Progenitor cell of endocrine pancreas (in vitro differentiated cells): ENCODE measurements around the gene RBMS2. TPM values are rescaled to one million over a fixed set of nuclear protein-coding genes. Genes with fewer than 3 reads are reported as not detected.

Source experiments
- DNase-seq: peaks from one replicate; pipeline ENCODE4 v3.0.0; 2021; ENCODE audit warnings: low spot score; ENCODE audit not compliant: unreplicated experiment
- H3K27ac Mint-ChIP-seq: 2 replicates; pipeline ENCODE4 v1.8.0; 2021; ENCODE audit warnings: mild to moderate bottlenecking, moderate library complexity, mixed read lengths
- H3K27me3 Mint-ChIP-seq: 2 replicates; pipeline ENCODE4 v1.8.0; 2021; ENCODE audit warnings: mixed read lengths
- H3K36me3 Mint-ChIP-seq: 2 replicates; pipeline ENCODE4 v1.8.0; 2022; ENCODE audit warnings: mixed read lengths; ENCODE audit not compliant: insufficient read depth
- H3K4me1 Mint-ChIP-seq: 2 replicates; pipeline ENCODE4 v1.8.0; 2021; ENCODE audit warnings: low read depth, mixed read lengths
- H3K4me3 Mint-ChIP-seq: 2 replicates; pipeline ENCODE4 v1.8.0; 2021; ENCODE audit warnings: low read depth, mild to moderate bottlenecking, moderate library complexity, mixed read lengths
- H3K9me3 Mint-ChIP-seq: 2 replicates; pipeline ENCODE4 v1.8.0; 2021; ENCODE audit warnings: low read depth, mixed read lengths
- CTCF ChIP-seq: fragments of 200-600 bp; sonication (generic); IDR thresholded peaks from one replicate; pipeline ENCODE4 v1.5.0; 2021; ENCODE audit warnings: antibody characterized with exemption, mild to moderate bottlenecking; ENCODE audit not compliant: unreplicated experiment
- total RNA-seq: library from RNA; stranded (reverse); gene quantifications from 2 replicates; pipeline ENCODE4 v1.2.1, GENCODE V29; 2021

Gene RBMS2
- total RNA-seq, 1 donor from 2014 or later, result 65.9 TPM

- DNase-seq, result no peak
- peaks cover 17% of the 10 kb centered on the region for H3K36me3 Mint-ChIP-seq
Measured at GRCh38 chr12:56590237-56590830, 68.7 kb downstream of the RBMS2 start.

GRCh38 chr12:56591126-56591525 is 69.5 kb downstream of the RBMS2 start:
- no peaks in the 10 kb centered on the region for H3K27me3 Mint-ChIP-seq
- TF ChIP-seq CTCF, result no peak
- no peak for DNase-seq
- H3K36me3 Mint-ChIP-seq, result peaks cover 17% of the 10 kb centered on the region
- peaks cover 1% of the 10 kb centered on the region for H3K4me1 Mint-ChIP-seq
- no peaks in the 10 kb centered on the region for H3K9me3 Mint-ChIP-seq
- H3K27ac Mint-ChIP-seq, result peak overlapping the region; percentile 23
- H3K4me3 Mint-ChIP-seq, result no peak overlapping the region

More at GRCh38 chr12:56590237-56590830, 68.7 kb downstream of the RBMS2 start:
- Mint-ChIP-seq H3K9me3 (no peaks in the 10 kb centered on the region), H3K27me3 (no peaks in the 10 kb centered on the region), H3K4me3 (no peak overlapping the region), H3K27ac (peak overlapping the region; percentile 72), H3K4me1 (peaks cover 1% of the 10 kb centered on the region)
- TF ChIP-seq CTCF, result peak; percentile 46

- peaks cover 17% of the 10 kb centered on the region for H3K36me3 Mint-ChIP-seq
- TF ChIP-seq CTCF, result no peak
- no peak overlapping the region for H3K4me3 Mint-ChIP-seq
- peak overlapping the region; percentile 45 for H3K27ac Mint-ChIP-seq
- no peaks in the 10 kb centered on the region for H3K9me3 Mint-ChIP-seq
- DNase-seq, result no peak
- H3K27me3 Mint-ChIP-seq, result no peaks in the 10 kb centered on the region
- H3K4me1 Mint-ChIP-seq, result peaks cover 1% of the 10 kb centered on the region
Measured at GRCh38 chr12:56591961-56592360, 70.3 kb downstream of the RBMS2 start.

- peak; percentile 45 for DNase-seq
- no peaks in the 10 kb centered on the region for H3K9me3 Mint-ChIP-seq
- H3K4me1 Mint-ChIP-seq, result peaks cover 1% of the 10 kb centered on the region
- H3K4me3 Mint-ChIP-seq, result no peak overlapping the region
- H3K27me3 Mint-ChIP-seq, result no peaks in the 10 kb centered on the region
- peaks cover 7% of the 10 kb centered on the region for H3K36me3 Mint-ChIP-seq
- peak; percentile 79 for TF ChIP-seq CTCF
- H3K27ac Mint-ChIP-seq, result peak overlapping the region; percentile 75
Measured at GRCh38 chr12:56593909-56594621, 72.4 kb downstream of the RBMS2 start.

- TF ChIP-seq CTCF, result no peak
- no peaks in the 10 kb centered on the region for H3K27me3 Mint-ChIP-seq
- DNase-seq, result no peak
- no peak overlapping the region for H3K4me3 Mint-ChIP-seq
- peak overlapping the region; percentile 53 for H3K27ac Mint-ChIP-seq
- H3K9me3 Mint-ChIP-seq, result no peaks in the 10 kb centered on the region
- H3K36me3 Mint-ChIP-seq, result peaks cover 17% of the 10 kb centered on the region
- H3K4me1 Mint-ChIP-seq, result no peaks in the 10 kb centered on the region
Measured at GRCh38 chr12:56596815-56597214, 75.2 kb downstream of the RBMS2 start.
